Liver (tissue), 9 donors: ENCODE results near the gene LAD1. TPM values are rescaled to one million over a fixed set of nuclear protein-coding genes. Genes with fewer than 3 reads are reported as not detected.
A peak's percentile ranks its signal among the peaks of the same experiment; 100 is the strongest.

Experiments used
- DNase-seq: peaks from one replicate; pipeline ENCODE4 v3.0.0-alpha.2; 2017; ENCODE audit warnings: low spot score
- H3K27ac ChIP-seq, 2 donors: one replicate each; pipeline ENCODE4 v1.7.0; 2013; ENCODE audit warnings: inconsistent platforms in 2 of 2, low read length in 2 of 2, control low read depth in 1 of 2, low read depth in 1 of 2, mild to moderate bottlenecking in 1 of 2
- H3K27me3 ChIP-seq, 4 donors: one replicate each; pipeline versions ENCODE4 v1.6.1 to v1.7.0; 2013; ENCODE audit warnings: low read length in 3 of 4, inconsistent platforms in 1 of 4, mild to moderate bottlenecking in 1 of 4, moderate library complexity in 1 of 4; ENCODE audit not compliant: control insufficient read depth in 4 of 4, insufficient read depth in 4 of 4
- H3K36me3 ChIP-seq, 4 donors: one replicate each; pipeline versions ENCODE4 v1.6.1 to v1.7.0; 2013; ENCODE audit warnings: low read length in 3 of 4, mild to moderate bottlenecking in 3 of 4, low read depth in 1 of 4, moderate library complexity in 1 of 4; ENCODE audit not compliant: control insufficient read depth in 4 of 4, insufficient read depth in 3 of 4
- H3K4me1 ChIP-seq, 4 donors: one replicate each; pipeline versions ENCODE4 v1.6.1 to v1.7.0; 2013; ENCODE audit warnings: low read length in 3 of 4, mild to moderate bottlenecking in 3 of 4, moderate library complexity in 1 of 4; ENCODE audit not compliant: control insufficient read depth in 4 of 4, insufficient read depth in 4 of 4
- H3K4me3 ChIP-seq, 3 donors: one replicate each; pipeline versions ENCODE4 v1.6.1 to v1.7.0; 2013; ENCODE audit warnings: low read length in 3 of 3, control low read depth in 1 of 3, low read depth in 1 of 3, mild to moderate bottlenecking in 1 of 3
- H3K9ac ChIP-seq, 2 donors: one replicate each; pipeline ENCODE4 v1.7.0; 2013; ENCODE audit warnings: low read length in 2 of 2, mild to moderate bottlenecking in 2 of 2, moderate library complexity in 2 of 2, control low read depth in 1 of 2, low read depth in 1 of 2
- H3K9me3 ChIP-seq, 4 donors: one replicate each; pipeline versions ENCODE4 v1.6.1 to v1.7.0; 2013; ENCODE audit warnings: low read length in 3 of 4; ENCODE audit not compliant: control insufficient read depth in 4 of 4
- FOXA2 ChIP-seq: IDR thresholded peaks from 2 replicates; pipeline ENCODE4 v1.6.1; 2016; ENCODE audit warnings: antibody characterized with exemption
- GABPA ChIP-seq, 2 donors: IDR thresholded peaks in 1 of 2; conservative IDR thresholded peaks in 1 of 2; 2 replicates each; pipeline ENCODE4 v1.6.1; 2016; ENCODE audit warnings: antibody characterized with exemption in 2 of 2, mild to moderate bottlenecking in 1 of 2, moderate library complexity in 1 of 2
- HNF4A ChIP-seq, 2 donors: conservative IDR thresholded peaks; 2 replicates each; pipeline ENCODE4 v1.6.1; 2016; ENCODE audit warnings: antibody characterized with exemption in 2 of 2, mild to moderate bottlenecking in 2 of 2
- JUND ChIP-seq, 2 donors: IDR thresholded peaks; 2 replicates each; pipeline ENCODE4 v1.6.1; 2016; ENCODE audit warnings: antibody characterized with exemption in 2 of 2
- NR2F2 ChIP-seq: IDR thresholded peaks from 2 replicates; pipeline ENCODE4 v1.6.1; 2016; ENCODE audit warnings: antibody characterized with exemption
- REST ChIP-seq: IDR thresholded peaks from 2 replicates; pipeline ENCODE4 v1.6.1; 2016; ENCODE audit warnings: antibody characterized with exemption, mild to moderate bottlenecking
- RXRA ChIP-seq, 2 donors: IDR thresholded peaks; 2 replicates each; pipeline ENCODE4 v1.6.1; 2017 to 2018; ENCODE audit warnings: antibody characterized with exemption in 2 of 2, mild to moderate bottlenecking in 1 of 2
- SP1 ChIP-seq: IDR thresholded peaks from 2 replicates; pipeline ENCODE4 v1.6.1; 2018; ENCODE audit warnings: antibody characterized with exemption, mild to moderate bottlenecking
- TAF1 ChIP-seq: conservative IDR thresholded peaks from 2 replicates; pipeline ENCODE4 v1.6.1; 2016; ENCODE audit warnings: antibody characterized with exemption, mild to moderate bottlenecking
- YY1 ChIP-seq: IDR thresholded peaks from 2 replicates; pipeline ENCODE4 v1.6.1; 2016; ENCODE audit warnings: antibody characterized with exemption, mild to moderate bottlenecking
- WGBS: extraction: QIAGEN DNeasy Blood & Tissue Kit; methylation state at CpG from one replicate; pipeline ENCODE4 v1.1.7; 2013; 5-methylcytosine and 5-hydroxymethylcytosine counted together
- polyA plus RNA-seq, 2 donors: library from polyadenylated mRNA; stranded (reverse) in 1 of 2; unstranded in 1 of 2; fragments of 200-250 nt in 1 of 2; fragments of >200 nt in 1 of 2; fragmentation: Nextera tagmentation in 1 of 2; extraction: Ambion mirVana in 1 of 2; gene quantifications; one replicate each; pipeline versions ENCODE4 v1.2.1 to v1.2.3, GENCODE V29; 2013 to 2015
- total RNA-seq, 2 donors: library from RNA; depleted of rRNA; stranded (reverse); fragments of >200 nt; gene quantifications; one replicate each; pipeline ENCODE4 v1.2.3, GENCODE V29; 2014
- TF ChIP-seq, protein P1 (sequence below): IDR thresholded peaks from 2 replicates; pipeline ENCODE4 v1.6.1; 2016; ENCODE audit warnings: antibody characterized with exemption
- TF ChIP-seq, protein P2 (sequence below): IDR thresholded peaks from 2 replicates; pipeline ENCODE4 v1.6.1; 2016; ENCODE audit warnings: antibody characterized with exemption
- TF ChIP-seq, protein P3 (sequence below): IDR thresholded peaks from 2 replicates; pipeline ENCODE4 v1.6.1; 2016; ENCODE audit warnings: antibody characterized with exemption
- TF ChIP-seq, protein P4 (sequence below): fragments of 150-350 bp; IDR thresholded peaks from 2 replicates; pipeline ENCODE4 v1.5.1; 2017; ENCODE audit warnings: improper control_type of control experiment, low read depth, low read length; ENCODE audit not compliant: missing input control
- donor health status: healthy.
- donor health status: healthy.
- donor health status: healthy.
- donor health status: healthy.
- donor health status: healthy.

Gene LAD1
- total and polyA plus RNA-seq, 4 donors, result 3.4 to 13.7 (median 8.5) TPM

DNA sequence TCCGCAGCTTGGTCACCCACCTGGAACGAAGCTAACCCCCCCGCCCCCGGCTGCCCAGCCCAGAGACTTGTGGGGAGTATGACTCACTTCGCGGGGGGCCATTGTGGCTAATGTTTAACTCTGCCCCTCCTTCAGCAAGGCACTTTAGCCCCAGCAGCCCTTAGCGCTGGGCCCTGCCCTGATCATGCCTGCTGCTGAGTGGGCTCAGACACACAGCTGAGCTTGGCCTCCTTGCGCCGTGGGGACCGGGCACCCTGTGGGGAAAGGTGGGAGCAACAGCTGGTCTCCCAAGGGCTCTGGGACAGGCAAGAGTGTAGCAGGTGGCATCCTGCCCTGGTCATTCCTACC, 6.3 kb upstream of the LAD1 start:
- Histone ChIP-seq H3K4me3 (no peak overlapping the region), H3K4me1 (peaks cover 7 to 27% (median 13%) of the 10 kb centered on the region in 4 donors), H3K27me3 (no peaks in the 10 kb centered on the region), H3K27ac (peak overlapping the region; percentile 5 to 52), H3K9ac (no peak overlapping the region), H3K36me3 (peaks cover 0 to 3% (median 0%) of the 10 kb centered on the region in 4 donors), H3K9me3 (no peaks in the 10 kb centered on the region)
- peak; percentile 46 for DNase-seq
- 58% methylated on average over 10 of the region's 10 CpGs for WGBS
- TF ChIP-seq JUND (IDR thresholded peaks at IDR 0.05) (peak in 1 of 2 donors; percentile 65), RXRA (IDR thresholded peaks at IDR 0.05) (no peak)

- Histone ChIP-seq H3K9ac (no peak overlapping the region), H3K27ac (peak overlapping the region; percentile 5 to 52), H3K4me3 (no peak overlapping the region), H3K36me3 (peaks cover 0 to 3% (median 0%) of the 10 kb centered on the region in 4 donors), H3K9me3 (no peaks in the 10 kb centered on the region), H3K27me3 (no peaks in the 10 kb centered on the region), H3K4me1 (peaks cover 11 to 32% (median 18%) of the 10 kb centered on the region in 4 donors)
- no peak for DNase-seq
- 64% methylated on average over 11 of the region's 11 CpGs for WGBS
- TF ChIP-seq RXRA (IDR thresholded peaks at IDR 0.05) (peak in 1 of 2 donors; percentile 35), HNF4A (conservative IDR thresholded peaks at IDR 0.05) (peak in 1 of 2 donors; percentile 53)
- TF ChIP-seq, protein P1, sequence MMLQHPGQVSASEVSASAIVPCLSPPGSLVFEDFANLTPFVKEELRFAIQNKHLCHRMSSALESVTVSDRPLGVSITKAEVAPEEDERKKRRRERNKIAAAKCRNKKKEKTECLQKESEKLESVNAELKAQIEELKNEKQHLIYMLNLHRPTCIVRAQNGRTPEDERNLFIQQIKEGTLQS, result no peak
Observed at GRCh38 chr1:201404722-201405483, 5.8 kb upstream of the LAD1 start.

- no peak overlapping the region for H3K9ac ChIP-seq
- H3K27ac ChIP-seq, result peak overlapping the region in 1 of 2 donors; percentile 31
- no peaks in the 10 kb centered on the region for H3K27me3 ChIP-seq
- TF ChIP-seq NR2F2, result no peak
- TF ChIP-seq FOXA2, result no peak
- no peak for TF ChIP-seq REST
- TF ChIP-seq RXRA (IDR thresholded peaks at IDR 0.05), result no peak
- TF ChIP-seq SP1, result no peak
- no peak for TF ChIP-seq HNF4A (conservative IDR thresholded peaks at IDR 0.05)
- no peak for TF ChIP-seq JUND (IDR thresholded peaks at IDR 0.05)
- TF ChIP-seq, protein P2, sequence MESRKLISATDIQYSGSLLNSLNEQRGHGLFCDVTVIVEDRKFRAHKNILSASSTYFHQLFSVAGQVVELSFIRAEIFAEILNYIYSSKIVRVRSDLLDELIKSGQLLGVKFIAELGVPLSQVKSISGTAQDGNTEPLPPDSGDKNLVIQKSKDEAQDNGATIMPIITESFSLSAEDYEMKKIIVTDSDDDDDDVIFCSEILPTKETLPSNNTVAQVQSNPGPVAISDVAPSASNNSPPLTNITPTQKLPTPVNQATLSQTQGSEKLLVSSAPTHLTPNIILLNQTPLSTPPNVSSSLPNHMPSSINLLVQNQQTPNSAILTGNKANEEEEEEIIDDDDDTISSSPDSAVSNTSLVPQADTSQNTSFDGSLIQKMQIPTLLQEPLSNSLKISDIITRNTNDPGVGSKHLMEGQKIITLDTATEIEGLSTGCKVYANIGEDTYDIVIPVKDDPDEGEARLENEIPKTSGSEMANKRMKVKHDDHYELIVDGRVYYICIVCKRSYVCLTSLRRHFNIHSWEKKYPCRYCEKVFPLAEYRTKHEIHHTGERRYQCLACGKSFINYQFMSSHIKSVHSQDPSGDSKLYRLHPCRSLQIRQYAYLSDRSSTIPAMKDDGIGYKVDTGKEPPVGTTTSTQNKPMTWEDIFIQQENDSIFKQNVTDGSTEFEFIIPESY, result no peak
- TF ChIP-seq GABPA (IDR thresholded peaks at IDR 0.05 in 1 of 2, conservative IDR thresholded peaks at IDR 0.05 in 1 of 2), result no peak
- TF ChIP-seq, protein P3, sequence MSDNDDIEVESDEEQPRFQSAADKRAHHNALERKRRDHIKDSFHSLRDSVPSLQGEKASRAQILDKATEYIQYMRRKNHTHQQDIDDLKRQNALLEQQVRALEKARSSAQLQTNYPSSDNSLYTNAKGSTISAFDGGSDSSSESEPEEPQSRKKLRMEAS, result no peak
- TF ChIP-seq, protein P4, sequence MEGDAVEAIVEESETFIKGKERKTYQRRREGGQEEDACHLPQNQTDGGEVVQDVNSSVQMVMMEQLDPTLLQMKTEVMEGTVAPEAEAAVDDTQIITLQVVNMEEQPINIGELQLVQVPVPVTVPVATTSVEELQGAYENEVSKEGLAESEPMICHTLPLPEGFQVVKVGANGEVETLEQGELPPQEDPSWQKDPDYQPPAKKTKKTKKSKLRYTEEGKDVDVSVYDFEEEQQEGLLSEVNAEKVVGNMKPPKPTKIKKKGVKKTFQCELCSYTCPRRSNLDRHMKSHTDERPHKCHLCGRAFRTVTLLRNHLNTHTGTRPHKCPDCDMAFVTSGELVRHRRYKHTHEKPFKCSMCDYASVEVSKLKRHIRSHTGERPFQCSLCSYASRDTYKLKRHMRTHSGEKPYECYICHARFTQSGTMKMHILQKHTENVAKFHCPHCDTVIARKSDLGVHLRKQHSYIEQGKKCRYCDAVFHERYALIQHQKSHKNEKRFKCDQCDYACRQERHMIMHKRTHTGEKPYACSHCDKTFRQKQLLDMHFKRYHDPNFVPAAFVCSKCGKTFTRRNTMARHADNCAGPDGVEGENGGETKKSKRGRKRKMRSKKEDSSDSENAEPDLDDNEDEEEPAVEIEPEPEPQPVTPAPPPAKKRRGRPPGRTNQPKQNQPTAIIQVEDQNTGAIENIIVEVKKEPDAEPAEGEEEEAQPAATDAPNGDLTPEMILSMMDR, result no peak
- no peak for TF ChIP-seq YY1
- no peak for TF ChIP-seq TAF1
- no peaks in the 10 kb centered on the region for H3K9me3 ChIP-seq
- no peak for DNase-seq
- peaks cover 0 to 3% (median 0%) of the 10 kb centered on the region in 4 donors for H3K36me3 ChIP-seq
- 59% methylated on average over 7 of the region's 7 CpGs for WGBS
- peaks cover 11 to 39% (median 22%) of the 10 kb centered on the region in 4 donors for H3K4me1 ChIP-seq
- no peak overlapping the region for H3K4me3 ChIP-seq
Observed at GRCh38 chr1:201404055-201404454, 4.9 kb upstream of the LAD1 start.
